DMS53 (cell line): ENCODE results near the gene ASTN2.

Experiments
- DNase-seq: peaks from one replicate; lab custom pipeline; 2025; lab: John Stamatoyannopoulos, UW

ASTN2 gene

GRCh38 chr9:116483622-116484491, 931.0 kb downstream of the ASTN2 start:
- no peak for DNase-seq

- DNase-seq = no peak
Measured at GRCh38 chr9:116482740-116483139, 932.1 kb downstream of the ASTN2 start.

- no peak for DNase-seq
Measured at GRCh38 chr9:116480700-116481099, 934.2 kb downstream of the ASTN2 start.

- DNase-seq = no peak
Measured at GRCh38 chr9:116479967-116480366, 934.9 kb downstream of the ASTN2 start.

- DNase-seq = no peak
Measured at GRCh38 chr9:116479056-116479544, 935.8 kb downstream of the ASTN2 start.

- no peak for DNase-seq
Measured at GRCh38 chr9:116477584-116478141, 937.2 kb downstream of the ASTN2 start.

- DNase-seq = no peak
Measured at GRCh38 chr9:116476935-116477381, 937.9 kb downstream of the ASTN2 start.

- no peak for DNase-seq
Measured at GRCh38 chr9:116476002-116476401, 938.9 kb downstream of the ASTN2 start.

- DNase-seq = no peak
Measured at GRCh38 chr9:116475201-116475600, 939.7 kb downstream of the ASTN2 start.

GRCh38 chr9:116471944-116472506, 942.8 kb downstream of the ASTN2 start:
- DNase-seq = no peak

GRCh38 chr9:116471093-116471906, 943.6 kb downstream of the ASTN2 start:
- DNase-seq = no peak

GRCh38 chr9:116468793-116469527, 945.9 kb downstream of the ASTN2 start:
- DNase-seq = no peak

GRCh38 chr9:116468369-116468768, 946.5 kb downstream of the ASTN2 start:
- DNase-seq = no peak

GRCh38 chr9:116467740-116468351, 947.0 kb downstream of the ASTN2 start:
- DNase-seq = no peak

- DNase-seq = no peak
Measured at GRCh38 chr9:116466271-116467235, 948.3 kb downstream of the ASTN2 start.

GRCh38 chr9:116465576-116466270, 949.1 kb downstream of the ASTN2 start:
- DNase-seq = no peak

- no peak for DNase-seq
Measured at GRCh38 chr9:116464987-116465571, 949.8 kb downstream of the ASTN2 start.

- DNase-seq = no peak
Measured at GRCh38 chr9:116464423-116464822, 950.4 kb downstream of the ASTN2 start.

GRCh38 chr9:116461632-116462031, 953.2 kb downstream of the ASTN2 start:
- no peak for DNase-seq
